ENCODE measurements around the gene MARCHF5.

The MARCHF5 gene

GRCh38 chr10:92354587-92354986, 63.6 kb downstream of the MARCHF5 start:
- TF ChIP-seq Cebpa-rat (IDR thresholded peaks at IDR 0.05), result no peak
- H3K27ac ChIP-seq, result no peak overlapping the region
- no peaks in the 10 kb centered on the region for H3K27me3 ChIP-seq
- peaks cover 0 to 6% (median 0%) of the 10 kb centered on the region in 11 experiments; a peak in 1 of 22 replicates for H3K9me3 ChIP-seq (replicated peaks in 1 of 11)
- H3K4me1 ChIP-seq, result no peaks in the 10 kb centered on the region
- no peak overlapping the region for H3K4me2 ChIP-seq
- no peak overlapping the region for H3K4me3 ChIP-seq
- H3K9ac ChIP-seq, result no peak overlapping the region
- peaks cover 29 to 46% (median 33%) of the 10 kb centered on the region in 11 experiments for H3K36me3 ChIP-seq
- peaks cover 0 to 19% (median 7%) of the 10 kb centered on the region in 11 experiments; a peak in 9 of 22 replicates for H4K20me1 ChIP-seq

- Histone ChIP-seq H3K27ac (no peak overlapping the region), H3K4me3 (no peak overlapping the region), H4K20me1 (peaks cover 0 to 5% (median 0%) of the 10 kb centered on the region in 11 experiments; a peak in 3 of 22 replicates), H3K27me3 (no peaks in the 10 kb centered on the region), H3K9me3 (replicated peaks in 1 of 11) (peaks cover 0 to 7% (median 0%) of the 10 kb centered on the region in 11 experiments; a peak in 1 of 22 replicates), H3K36me3 (peaks cover 14 to 31% (median 19%) of the 10 kb centered on the region in 11 experiments; a peak in 21 of 22 replicates), H3K4me1 (no peaks in the 10 kb centered on the region), H3K4me2 (no peak overlapping the region), H3K9ac (no peak overlapping the region)
- no peak for TF ChIP-seq Cebpa-rat (IDR thresholded peaks at IDR 0.05)
Observed at GRCh38 chr10:92356041-92356440, 65.1 kb downstream of the MARCHF5 start.

GRCh38 chr10:92363498-92363897, 72.5 kb downstream of the MARCHF5 start:
- Histone ChIP-seq H3K9ac (no peak overlapping the region), H3K9me3 (replicated peaks in 1 of 11) (peaks cover 0 to 15% (median 0%) of the 10 kb centered on the region in 11 experiments; a peak in 2 of 22 replicates), H3K36me3 (no peaks in the 10 kb centered on the region), H4K20me1 (no peaks in the 10 kb centered on the region), H3K27me3 (no peaks in the 10 kb centered on the region), H3K27ac (no peak overlapping the region), H3K4me3 (no peak overlapping the region), H3K4me2 (no peak overlapping the region), H3K4me1 (no peaks in the 10 kb centered on the region)
- no peak for TF ChIP-seq Cebpa-rat (IDR thresholded peaks at IDR 0.05)

GRCh38 chr10:92366412-92367021, 75.5 kb downstream of the MARCHF5 start:
- Histone ChIP-seq H3K4me1 (peaks cover 0 to 5% (median 0%) of the 10 kb centered on the region in 10 experiments; a peak in 1 of 20 replicates), H3K27ac (no peak overlapping the region), H3K4me2 (no peak overlapping the region), H4K20me1 (no peaks in the 10 kb centered on the region), H3K36me3 (no peaks in the 10 kb centered on the region), H3K9me3 (replicated peaks in 1 of 11) (peaks cover 0 to 7% (median 0%) of the 10 kb centered on the region in 11 experiments; a peak in 1 of 22 replicates), H3K27me3 (no peaks in the 10 kb centered on the region), H3K9ac (no peak overlapping the region), H3K4me3 (no peak overlapping the region)
- TF ChIP-seq Cebpa-rat (IDR thresholded peaks at IDR 0.05), result no peak

GRCh38 chr10:92377962-92378361, 87.0 kb downstream of the MARCHF5 start:
- Histone ChIP-seq H3K4me3 (no peak overlapping the region), H3K9me3 (replicated peaks in 1 of 11) (no peaks in the 10 kb centered on the region), H4K20me1 (no peaks in the 10 kb centered on the region), H3K27ac (no peak overlapping the region), H3K9ac (no peak overlapping the region), H3K4me2 (no peak overlapping the region), H3K4me1 (no peaks in the 10 kb centered on the region), H3K36me3 (no peaks in the 10 kb centered on the region), H3K27me3 (no peaks in the 10 kb centered on the region)
- no peak for TF ChIP-seq Cebpa-rat (IDR thresholded peaks at IDR 0.05)

- no peaks in the 10 kb centered on the region for H3K4me1 ChIP-seq
- no peak for TF ChIP-seq Cebpa-rat (IDR thresholded peaks at IDR 0.05)
Observed at GRCh38 chr10:92381543-92381954, 90.6 kb downstream of the MARCHF5 start.

GRCh38 chr10:92382631-92383030, 91.7 kb downstream of the MARCHF5 start:
- no peaks in the 10 kb centered on the region for H3K27me3 ChIP-seq
- H3K4me3 ChIP-seq, result no peak overlapping the region
- no peaks in the 10 kb centered on the region for H4K20me1 ChIP-seq
- H3K9ac ChIP-seq, result no peak overlapping the region
- H3K4me2 ChIP-seq, result no peak overlapping the region
- no peaks in the 10 kb centered on the region for H3K36me3 ChIP-seq
- H3K27ac ChIP-seq, result no peak overlapping the region
- H3K4me1 ChIP-seq, result no peaks in the 10 kb centered on the region
- H3K9me3 ChIP-seq (replicated peaks in 1 of 11), result no peaks in the 10 kb centered on the region
- no peak for TF ChIP-seq Cebpa-rat (IDR thresholded peaks at IDR 0.05)

More at GRCh38 chr10:92381543-92381954, 90.6 kb downstream of the MARCHF5 start:
- Histone ChIP-seq H3K27me3 (no peaks in the 10 kb centered on the region), H3K9me3 (replicated peaks in 1 of 11) (no peaks in the 10 kb centered on the region), H3K4me3 (no peak overlapping the region), H3K27ac (no peak overlapping the region), H4K20me1 (no peaks in the 10 kb centered on the region), H3K9ac (no peak overlapping the region), H3K36me3 (no peaks in the 10 kb centered on the region), H3K4me2 (no peak overlapping the region)

- no peaks in the 10 kb centered on the region for H3K36me3 ChIP-seq
- no peak for TF ChIP-seq Cebpa-rat (IDR thresholded peaks at IDR 0.05)
- H3K27me3 ChIP-seq, result no peaks in the 10 kb centered on the region
Observed at GRCh38 chr10:92384741-92385140, 93.8 kb downstream of the MARCHF5 start.

GRCh38 chr10:92385831-92386230, 94.9 kb downstream of the MARCHF5 start:
- Histone ChIP-seq H3K27me3 (no peaks in the 10 kb centered on the region), H3K4me1 (no peaks in the 10 kb centered on the region), H3K9ac (no peak overlapping the region), H3K9me3 (replicated peaks in 1 of 11) (no peaks in the 10 kb centered on the region), H3K4me3 (no peak overlapping the region), H3K27ac (0 out of 22 replicates have a peak overlapping the region, but pooled peaks of 1 of the 11 experiments have one; percentile 22), H4K20me1 (no peaks in the 10 kb centered on the region), H3K4me2 (no peak overlapping the region), H3K36me3 (no peaks in the 10 kb centered on the region)
- no peak for TF ChIP-seq Cebpa-rat (IDR thresholded peaks at IDR 0.05)

More at GRCh38 chr10:92384741-92385140, 93.8 kb downstream of the MARCHF5 start:
- no peak overlapping the region for H3K4me3 ChIP-seq
- H3K9me3 ChIP-seq (replicated peaks in 1 of 11), result no peaks in the 10 kb centered on the region
- no peaks in the 10 kb centered on the region for H4K20me1 ChIP-seq
- no peak overlapping the region for H3K27ac ChIP-seq
- no peak overlapping the region for H3K4me2 ChIP-seq
- H3K4me1 ChIP-seq, result no peaks in the 10 kb centered on the region
- H3K9ac ChIP-seq, result no peak overlapping the region

Data from BLaER1 treated with 17β-estradiol and CSF1 and Interleukin-3, amounts not matched to agents 10 nM and 100 nM (cell line).